Tongue (tissue), 2 donors: ENCODE measurements around the gene GPC5. TPM values are rescaled to one million over a fixed set of nuclear protein-coding genes. Genes with fewer than 3 reads are reported as not detected.

Experiments used
- DNase-seq: peaks from one replicate; pipeline ENCODE4 v3.0.0-alpha.2; 2015
- total RNA-seq: library from RNA; depleted of rRNA; stranded (reverse); fragments of >200 nt; gene quantifications from one replicate; pipeline ENCODE4 v1.2.3, GENCODE V29; 2014

Gene GPC5
- total RNA-seq, 1 donor from 2014 or later: 5.4 TPM

DNA sequence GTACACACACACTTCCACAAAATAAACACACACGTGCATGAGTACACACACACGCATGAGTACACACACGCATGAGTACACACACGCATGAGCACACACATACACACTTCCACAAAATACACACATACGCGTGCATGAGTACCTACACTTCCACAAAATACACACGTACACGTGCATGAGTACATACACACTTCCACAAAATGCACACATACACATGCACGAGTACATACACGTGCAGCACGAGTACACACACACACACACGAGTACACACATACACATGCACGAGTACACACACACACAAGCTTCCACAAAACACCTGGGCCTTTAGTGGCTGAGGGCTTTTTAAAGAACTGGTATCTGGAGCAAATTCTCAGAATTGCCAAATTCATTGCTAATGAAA lies 619.3 kb downstream of the GPC5 start:
- DNase-seq: no peak

DNA sequence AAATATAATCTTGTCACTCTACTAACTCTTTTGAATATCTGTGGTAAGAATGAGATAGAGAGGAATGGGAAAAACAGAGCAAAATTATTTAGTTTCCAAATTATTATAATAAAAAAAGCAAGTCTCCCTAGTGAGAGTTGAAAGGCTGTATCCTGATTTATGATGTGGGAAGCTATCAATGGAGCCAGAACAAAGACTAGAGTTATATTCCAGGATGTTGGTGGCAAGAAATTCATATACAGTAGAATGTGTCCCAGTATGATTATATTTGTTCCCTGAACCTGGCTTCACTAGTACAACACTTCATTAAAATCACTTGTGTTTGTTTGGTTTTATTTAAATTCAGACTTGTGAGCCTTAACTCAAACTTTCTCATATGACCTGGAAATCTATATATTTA lies 630.3 kb downstream of the GPC5 start:
- no peak for DNase-seq

DNA sequence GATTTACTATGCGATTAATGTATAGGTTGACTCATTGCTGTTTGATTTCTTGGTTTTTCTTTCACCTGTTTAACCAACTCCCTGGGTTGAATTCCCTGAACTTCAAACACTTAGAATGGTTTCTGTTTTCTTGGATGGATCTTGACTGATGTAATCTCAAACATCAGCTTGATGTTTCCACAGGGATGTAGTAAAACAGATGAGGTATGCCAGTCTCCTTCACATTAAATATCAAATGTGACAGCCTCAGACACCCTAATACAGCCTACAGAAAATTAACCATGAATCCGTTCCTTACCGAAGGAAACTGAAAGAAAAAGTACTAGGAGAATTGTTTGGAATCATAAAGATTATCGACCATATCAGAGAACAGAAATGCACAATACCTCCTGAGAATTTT lies 631.2 kb downstream of the GPC5 start:
- DNase-seq: no peak

DNA sequence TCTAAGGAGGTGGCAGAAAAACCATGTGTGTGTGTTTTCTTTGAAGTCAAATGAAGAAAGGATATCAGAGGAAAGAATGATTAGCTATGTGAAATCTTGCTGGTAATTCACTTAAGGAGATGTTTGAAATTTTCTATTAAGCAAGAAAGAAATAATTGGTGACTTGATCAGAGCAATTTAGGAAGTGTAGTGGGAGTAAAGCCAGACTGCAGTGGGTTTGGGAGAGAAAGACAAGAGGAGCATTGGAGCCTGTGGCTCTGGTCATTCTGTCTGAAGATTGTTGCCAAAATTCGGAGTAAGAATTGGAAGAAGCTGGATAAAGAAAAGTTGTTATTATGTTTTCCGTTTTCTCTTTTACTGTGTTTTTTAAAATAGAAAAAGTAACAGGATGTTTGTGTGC lies 640.5 kb downstream of the GPC5 start:
- DNase-seq: no peak

DNA sequence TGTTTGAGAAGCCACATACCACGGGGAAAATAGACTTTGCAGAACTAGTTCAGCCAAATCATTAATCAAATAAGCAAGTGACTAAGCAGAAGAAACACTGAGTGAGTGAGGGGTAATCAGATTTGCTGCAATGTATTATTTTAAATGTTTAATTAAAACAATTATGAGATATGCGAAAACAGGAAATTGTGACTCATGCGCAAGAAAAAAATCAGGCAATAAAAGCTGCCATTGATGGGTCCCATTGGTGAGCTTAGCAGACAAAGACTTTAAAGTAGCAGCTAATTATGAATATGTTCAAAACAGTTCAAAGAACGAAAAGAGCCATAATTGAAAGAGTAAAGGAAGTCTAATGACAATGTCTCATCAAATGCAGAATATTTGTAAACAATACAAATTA lies 644.1 kb downstream of the GPC5 start:
- DNase-seq: no peak

DNA sequence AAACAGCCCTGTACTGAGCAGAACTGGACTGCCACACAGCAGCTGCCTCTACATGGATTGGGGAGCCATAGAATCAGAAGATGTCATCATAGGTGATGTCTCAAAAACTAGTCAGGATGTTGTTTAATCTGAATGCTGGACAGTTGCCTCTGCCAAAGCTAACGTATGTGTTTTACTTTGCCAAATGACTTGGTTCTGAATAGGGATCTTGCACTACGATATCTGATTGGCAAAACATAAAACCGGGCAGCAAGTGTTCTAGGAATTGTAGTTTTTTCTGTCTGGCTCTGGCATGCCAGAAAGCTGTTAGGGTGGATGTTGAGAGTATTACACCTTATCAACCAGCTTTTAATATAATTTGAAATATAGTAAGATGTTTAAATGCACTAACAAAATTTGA lies 645.9 kb downstream of the GPC5 start:
- no peak for DNase-seq

DNA sequence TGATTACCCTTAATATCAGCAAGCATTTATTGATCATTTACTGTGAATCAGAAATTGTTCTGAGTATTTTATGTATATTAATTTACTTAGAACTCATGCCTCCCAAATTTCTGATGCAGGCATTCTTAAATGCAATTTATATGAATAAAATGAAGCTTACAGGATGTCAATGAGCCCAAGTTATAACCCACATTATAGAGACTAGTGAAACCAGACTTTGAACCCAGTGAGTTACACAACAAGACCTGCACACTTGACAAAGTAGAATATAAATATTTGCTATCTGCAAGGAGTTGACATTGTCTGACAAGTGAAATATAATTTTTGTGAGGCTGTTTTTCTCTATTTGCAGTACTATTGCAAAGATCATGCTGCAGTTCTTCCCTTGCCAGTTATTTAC lies 656.0 kb downstream of the GPC5 start:
- no peak for DNase-seq

DNA sequence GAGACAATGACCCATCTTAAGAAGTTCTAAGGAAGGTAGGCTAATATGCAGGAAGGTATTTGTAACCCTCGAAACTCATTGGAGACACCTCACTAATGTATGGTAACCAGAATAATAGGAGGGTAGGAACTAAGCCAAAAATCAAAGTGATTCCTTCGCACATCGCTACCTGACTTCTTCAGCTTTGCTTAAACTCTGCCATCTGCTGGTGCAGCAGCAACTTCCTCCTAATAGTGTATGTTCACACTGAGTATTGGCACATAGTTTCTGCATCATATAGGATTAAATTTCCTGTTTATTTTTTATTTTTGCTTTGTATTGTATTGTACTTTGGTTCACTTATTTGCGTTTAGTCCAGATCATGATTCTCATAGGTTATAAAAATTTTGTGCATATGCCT lies 676.2 kb downstream of the GPC5 start:
- DNase-seq: peak; percentile 5

DNA sequence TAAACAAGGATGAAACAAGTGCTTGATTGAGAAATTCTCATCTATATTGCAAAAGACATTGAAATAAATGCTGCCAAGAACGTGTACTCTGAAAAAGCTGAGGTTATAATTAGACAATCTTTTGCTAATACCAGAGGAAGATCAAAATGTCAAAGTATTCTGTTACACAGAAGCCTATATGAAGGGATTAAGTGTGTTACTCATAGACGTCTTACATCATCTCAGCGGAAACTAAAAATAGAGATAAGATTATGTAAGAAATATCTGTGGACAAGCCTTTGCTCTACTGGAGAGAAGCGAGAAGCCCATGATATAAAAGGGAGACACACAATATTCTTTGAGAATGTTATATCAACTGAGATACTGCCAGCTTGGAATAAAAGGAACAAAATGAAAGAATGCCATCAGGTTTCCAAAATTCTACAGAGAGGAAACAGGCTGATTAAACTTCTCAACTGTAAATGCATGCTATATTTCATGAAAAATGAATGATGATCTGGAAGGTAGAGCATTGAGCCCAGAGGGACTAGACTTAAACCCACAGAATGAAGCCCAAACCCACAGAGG lies 699.0 kb downstream of the GPC5 start:
- DNase-seq: no peak

DNA sequence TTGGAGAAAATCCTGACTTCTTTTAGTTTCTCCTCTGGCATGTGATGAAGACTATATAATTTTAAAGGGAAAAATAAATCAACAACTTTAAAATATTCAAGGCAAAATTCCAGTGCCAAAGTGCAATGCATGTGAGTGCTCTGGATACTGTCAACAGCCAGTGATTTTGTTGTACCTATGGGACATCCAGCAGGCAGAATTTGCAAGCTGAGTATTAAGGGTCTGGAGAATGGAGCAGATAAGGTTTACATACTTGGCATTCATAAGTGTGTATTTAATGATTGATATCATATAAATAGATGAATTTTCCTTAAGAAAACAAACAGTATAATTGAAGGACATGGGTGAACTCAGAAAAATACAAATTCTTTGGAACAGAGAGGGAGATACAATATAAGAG lies 703.4 kb downstream of the GPC5 start:
- DNase-seq: no peak

DNA sequence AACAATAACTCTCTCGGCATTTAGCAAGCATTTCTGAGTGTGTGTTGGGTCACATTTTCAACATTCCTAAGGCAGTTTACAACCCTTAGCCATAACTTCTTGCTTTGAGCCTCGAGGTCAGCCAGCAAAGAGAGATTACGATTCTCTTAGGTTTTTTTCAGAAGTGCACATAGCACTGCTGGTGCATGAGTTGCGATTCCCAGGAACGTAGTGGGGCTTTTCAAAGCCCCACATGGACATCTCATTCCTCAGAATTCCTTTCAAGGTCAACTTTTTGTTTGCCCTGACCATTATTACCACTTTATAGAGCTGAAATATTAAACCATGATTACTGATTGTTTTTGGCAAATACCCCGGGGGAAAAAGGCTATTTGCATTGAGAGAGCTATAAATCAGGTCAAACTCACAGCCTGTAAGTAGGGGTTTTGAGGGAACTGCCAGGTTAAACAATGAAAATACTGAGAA lies 705.3 kb downstream of the GPC5 start:
- no peak for DNase-seq

DNA sequence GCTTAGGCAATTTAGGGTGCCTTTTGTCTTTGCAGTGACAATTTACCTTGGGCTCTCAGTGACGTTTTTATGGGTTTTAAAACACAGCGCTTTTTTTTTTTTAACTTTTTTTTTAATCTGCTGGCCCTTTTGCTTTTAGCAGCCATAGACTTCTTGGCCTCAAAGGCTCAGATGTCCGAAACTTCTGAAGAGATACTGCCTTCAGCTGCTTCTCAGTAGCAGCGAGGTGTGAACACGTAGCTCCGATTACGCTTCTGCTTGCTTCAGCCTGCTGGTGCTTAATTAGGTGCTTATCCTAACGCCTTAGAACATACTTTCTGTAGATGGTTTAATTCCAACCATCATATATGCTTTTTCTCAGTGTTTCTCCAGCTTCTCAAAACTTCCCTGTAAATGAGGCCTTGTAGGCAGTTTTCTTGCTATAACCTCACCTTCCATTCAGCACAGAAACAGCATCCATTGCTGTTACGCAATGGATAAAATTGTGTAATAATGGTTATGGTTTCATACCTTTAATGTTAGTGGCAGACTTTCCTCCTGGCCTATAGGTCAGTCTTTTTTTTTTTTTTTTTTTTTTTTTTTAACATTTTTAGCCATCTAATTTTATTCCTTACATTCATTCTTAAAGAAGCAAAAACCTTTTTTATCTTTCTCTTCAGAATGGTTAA lies 723.9 kb downstream of the GPC5 start:
- no peak for DNase-seq

DNA sequence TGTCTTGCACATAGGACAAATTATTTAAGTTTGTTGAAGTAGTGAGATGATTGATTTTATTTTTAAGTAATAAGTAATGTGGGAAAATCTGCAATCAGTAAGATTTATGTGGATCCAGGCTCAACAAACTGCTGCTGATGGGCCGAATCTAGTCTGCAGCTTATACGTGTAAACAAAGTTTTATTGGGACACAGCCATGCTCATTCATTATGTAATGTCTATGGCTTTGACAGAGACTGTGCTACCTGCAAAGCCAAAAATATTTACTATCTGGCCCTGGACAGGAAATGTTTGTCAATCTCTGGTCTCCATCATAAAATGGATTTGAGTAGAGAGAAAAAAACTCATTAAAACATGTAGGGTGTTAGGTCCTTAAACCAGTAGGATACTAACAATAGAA lies 728.0 kb downstream of the GPC5 start:
- no peak for DNase-seq

DNA sequence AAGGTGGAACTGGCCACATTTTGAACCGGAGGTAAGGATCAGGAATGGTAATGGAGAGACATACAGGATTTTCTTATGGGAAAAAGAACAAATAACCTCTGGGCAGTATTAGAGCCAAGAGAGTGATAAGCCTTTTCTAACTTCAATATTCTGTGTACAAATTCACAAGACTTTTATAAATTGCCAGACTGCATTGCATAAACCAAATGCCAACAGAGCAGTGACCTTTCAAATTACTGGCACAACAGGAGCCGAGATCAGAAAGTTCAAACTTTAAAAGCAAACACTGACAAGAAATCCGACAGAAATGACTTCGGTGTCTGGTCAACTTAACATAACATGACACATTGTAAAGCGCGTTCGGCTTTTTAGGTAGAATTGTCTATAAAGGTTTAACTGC lies 737.1 kb downstream of the GPC5 start:
- DNase-seq: no peak

DNA sequence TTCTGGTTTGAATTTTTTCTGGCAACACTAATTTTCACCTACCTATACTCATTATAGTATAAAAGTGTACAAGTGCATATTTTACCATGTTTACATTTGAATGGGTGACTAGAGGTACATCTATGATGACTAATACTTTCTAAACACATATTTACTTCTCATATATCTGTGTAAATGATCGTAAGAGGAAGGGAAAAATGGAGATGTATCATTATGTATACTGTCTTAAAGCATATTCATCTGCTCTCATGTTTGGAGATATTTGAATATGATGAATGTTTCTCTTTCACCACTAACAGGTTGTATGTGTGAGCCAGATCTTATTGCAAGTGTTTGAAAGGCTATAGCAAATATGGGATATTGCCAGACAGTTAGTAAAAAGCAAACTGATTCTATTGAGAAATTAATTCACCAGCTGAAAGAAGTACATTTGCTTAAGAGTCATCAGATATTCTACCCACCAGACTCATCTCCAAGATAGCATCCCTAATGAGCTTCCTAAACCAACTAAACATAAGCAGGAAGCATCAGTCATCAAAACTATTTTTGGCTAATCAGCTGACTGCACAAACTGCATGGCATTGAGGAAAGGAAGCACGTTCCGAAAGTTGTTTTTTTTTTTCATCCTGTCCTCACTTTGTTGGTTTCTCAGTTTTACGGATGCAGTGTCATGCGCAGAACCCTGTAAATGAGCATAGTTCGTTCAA lies 738.2 kb downstream of the GPC5 start:
- no peak for DNase-seq

DNA sequence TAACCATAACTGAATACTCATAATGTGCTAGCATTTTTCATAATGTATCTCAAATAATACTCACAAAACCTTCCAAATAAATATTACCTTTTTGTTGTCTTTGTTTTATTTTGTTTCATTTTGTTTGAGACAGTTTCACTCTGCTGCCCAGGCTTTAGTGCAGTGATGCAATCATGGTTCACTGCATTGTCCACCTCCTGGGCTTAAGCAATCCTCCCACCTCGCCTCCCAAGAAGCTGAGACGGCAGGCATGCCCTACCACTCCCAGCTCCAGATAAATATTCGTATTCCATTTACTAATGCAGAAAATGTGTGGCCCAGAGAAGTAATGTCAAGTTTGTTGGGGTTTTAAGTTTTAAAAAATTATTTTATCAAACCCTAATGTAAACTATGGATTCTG lies 739.1 kb downstream of the GPC5 start:
- DNase-seq: no peak

DNA sequence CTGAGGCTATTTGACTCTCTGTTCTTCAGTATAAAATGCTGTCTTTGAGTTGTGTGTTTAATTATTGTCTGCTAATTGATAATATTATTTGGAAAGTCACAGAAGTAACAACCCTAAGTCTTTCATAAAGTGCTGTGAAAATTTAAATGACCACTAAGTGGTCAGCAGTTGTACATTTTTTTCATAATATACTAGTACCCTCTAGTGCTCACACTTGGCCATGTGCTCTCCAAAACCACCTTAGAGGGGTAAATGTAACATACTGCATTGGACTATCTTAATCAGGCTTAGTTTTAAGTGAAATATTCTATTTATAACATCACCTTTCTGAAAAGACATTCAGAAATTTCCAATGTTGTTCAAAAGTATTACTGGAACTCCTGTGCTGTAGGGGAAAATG lies 745.3 kb downstream of the GPC5 start:
- no peak for DNase-seq

DNA sequence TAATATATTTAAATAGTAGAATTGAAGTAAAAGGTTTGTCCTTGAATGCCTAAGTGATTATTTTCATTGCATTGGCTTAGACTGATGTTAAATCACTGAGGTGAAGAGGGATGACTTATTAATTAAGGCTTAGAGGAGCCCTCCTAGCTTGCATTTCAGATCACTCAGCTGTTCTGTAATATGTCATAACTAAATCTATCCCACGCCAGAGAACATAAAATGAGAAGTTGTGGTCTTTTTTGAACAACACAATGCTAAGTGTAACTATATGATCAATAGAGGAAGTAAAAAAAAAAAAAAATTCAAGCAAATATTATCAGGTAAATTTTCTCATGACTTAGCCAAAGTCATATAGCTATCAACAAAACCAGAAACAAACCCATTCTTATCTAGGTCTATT lies 752.2 kb downstream of the GPC5 start:
- DNase-seq: no peak

DNA sequence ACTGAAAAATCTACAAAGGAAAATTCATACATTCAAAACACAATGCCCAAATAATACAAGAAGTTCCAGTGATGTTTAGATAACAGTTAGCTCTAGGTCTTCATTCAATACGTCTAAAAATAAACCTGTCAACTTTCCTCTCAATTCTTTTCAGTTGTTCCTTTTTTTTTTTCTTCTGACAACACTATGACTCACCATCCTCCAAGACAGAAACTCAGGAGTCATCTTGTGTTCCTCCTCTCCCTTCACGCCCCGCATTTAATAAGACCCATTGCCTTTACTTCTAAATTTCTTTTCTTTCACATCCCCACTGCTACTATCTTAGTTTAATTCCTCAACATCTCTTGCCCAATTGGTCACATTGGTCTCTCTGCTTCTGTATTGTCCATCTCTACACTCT lies 759.9 kb downstream of the GPC5 start:
- DNase-seq: no peak

DNA sequence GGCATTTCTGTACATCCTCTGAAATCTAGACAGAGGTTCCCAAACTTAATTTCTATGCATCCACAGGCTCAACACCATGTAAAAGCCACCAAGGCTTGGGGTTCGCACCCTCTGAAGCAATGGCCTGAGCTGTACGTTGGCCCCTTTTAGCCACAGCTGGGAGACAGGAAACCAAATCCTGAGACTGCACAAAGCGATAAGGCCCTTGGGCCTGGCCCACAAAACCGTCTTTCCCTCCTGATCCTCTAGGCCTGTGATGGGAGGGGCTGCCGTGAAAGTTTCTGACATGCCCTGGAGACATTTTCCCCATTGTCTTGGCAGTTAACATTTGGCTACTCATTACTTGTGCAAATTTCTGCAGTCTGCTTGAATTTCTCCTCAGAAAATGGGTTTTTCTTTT lies 766.4 kb downstream of the GPC5 start:
- DNase-seq: no peak

DNA sequence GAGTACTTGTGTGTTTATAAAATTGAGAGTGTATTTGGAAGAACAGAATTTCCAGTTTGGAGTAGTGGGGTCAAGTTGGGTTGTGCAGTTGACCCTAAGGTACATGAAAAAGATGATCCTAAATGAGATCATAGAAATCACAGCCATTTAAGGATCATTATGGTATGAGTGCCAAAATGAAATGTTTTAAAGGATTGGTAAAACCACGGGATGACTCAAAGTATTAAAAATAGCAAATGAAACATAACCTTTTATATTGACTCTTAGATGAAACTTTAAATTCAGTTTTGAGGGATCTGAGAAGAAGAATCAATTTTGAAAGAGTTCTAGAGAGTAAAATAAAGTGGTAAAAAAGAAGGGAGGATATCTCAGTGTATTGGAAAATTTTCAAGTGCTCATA lies 773.8 kb downstream of the GPC5 start:
- DNase-seq: no peak

DNA sequence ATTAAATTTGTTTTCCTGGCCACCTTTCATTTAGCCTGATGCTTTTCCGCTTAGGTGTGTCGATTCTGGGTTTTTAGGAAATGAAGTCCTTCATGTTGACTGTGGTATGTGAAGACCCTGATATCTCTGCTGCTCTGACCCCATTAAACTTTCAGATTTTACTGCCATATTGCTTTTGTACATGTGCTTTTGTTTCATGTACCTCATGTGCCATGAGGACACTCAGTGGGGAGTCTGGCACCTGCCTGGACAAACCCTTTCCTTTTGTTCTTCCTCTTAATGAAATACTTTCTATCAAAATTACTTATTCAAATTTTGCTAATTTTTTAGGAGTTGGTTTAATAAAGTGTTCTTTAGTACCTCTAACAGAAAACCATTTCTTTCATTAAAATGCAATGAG lies 774.8 kb downstream of the GPC5 start:
- no peak for DNase-seq

DNA sequence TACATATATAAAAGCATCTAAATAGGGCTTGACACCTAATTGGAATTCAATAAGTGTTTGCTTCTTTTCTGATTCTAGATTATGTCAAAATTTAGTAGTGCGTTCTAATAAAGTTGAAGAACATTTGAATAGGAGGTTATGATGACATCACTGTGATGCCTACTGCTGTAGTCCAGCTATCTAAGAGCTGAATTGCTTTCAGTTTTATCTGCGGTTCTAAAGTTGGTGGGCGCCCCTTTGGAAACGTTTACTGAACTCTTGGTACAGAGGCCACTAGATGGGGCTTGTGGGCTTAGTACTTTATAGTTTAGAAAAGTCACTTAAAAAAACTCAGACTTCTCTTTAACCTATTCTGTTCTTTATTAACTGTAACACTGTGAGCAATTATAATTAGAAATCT lies 776.9 kb downstream of the GPC5 start:
- peak; percentile 54 for DNase-seq

DNA sequence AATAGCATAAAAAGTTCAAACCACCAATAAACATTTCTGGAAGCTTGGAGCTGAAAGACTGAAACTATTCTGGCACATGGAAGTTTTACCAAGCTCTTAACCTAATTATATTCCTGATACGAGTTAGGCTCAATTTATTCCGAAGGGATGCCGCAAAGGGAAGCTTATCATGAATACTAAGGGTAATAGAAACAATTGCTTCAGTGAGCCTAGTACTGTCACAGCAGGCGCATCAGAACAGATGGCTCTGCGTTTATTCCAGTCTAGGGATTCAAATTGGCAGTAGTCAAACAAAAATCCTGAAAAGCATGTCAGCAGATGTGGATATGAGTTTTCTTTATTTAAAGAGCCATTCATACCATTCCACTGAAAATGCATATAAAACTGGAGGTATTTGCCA lies 779.5 kb downstream of the GPC5 start:
- no peak for DNase-seq
